RPMI7951 (cell line): ENCODE data around the gene DDX3X. TPM values are rescaled to one million over a fixed set of nuclear protein-coding genes. Genes with fewer than 3 reads are reported as not detected.

Experiments
- DNase-seq: peaks from one replicate; pipeline ENCODE4 v3.0.0-alpha.2; 2012; ENCODE audit warnings: low read depth
- total RNA-seq: library from RNA; depleted of rRNA; stranded (reverse); fragments of >200 nt; shearing (Covaris generic); gene quantifications from 2 replicates; pipeline ENCODE4 v1.2.3, GENCODE V29; 2014; rRNA removed

DDX3X gene
- total RNA-seq, 1 experiment from 2014 or later, result 168 TPM

DNA sequence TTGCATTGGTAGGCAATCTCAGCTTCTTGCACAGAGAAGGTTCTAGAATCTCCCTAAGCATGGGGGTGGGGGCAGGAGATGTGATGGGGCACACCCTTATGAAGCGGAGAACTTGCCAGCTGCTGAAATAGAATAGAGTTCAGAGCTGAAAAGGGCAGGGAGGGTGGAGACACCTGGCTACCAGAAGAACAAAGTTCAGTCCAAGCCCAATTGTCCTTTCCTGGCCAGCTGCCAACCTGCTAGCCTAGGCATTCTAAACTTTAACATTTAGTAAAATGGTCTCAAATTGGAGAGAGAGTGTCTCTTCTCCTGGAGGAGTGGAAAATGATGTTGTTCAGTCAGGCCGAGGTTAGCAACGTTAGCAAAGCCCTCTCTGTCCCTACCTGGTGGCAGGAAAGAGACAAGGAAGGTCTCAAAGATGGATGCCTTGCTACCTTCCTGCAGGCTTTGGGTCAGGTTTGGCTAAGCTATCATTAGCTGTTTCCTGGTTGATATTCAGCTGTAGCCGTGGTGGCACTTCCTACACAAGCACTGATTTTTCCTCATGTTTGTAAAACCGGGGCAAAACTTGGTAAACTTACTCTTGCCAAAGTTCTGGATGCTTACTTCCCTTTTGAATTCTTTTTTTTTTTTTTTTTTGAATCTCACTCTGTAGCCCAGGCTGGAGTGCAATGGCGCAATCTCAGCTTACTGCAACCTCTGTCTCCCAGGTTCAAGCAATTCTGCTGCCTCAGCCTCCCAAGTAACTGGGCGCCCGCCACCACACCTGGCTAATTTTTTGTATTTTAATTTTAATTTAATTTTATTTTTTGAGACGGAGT, 78.5 kb downstream of the DDX3X start:
- no peak for DNase-seq

Other genes with a start within 250 kb of the DDX3X start
- gene USP9X, start 248.7 kb upstream of the DDX3X start, total RNA-seq, result 78.3 and 82.9 TPM in 2 replicates
- not detected in 2 replicates for gene NYX, start 113.2 kb downstream of the DDX3X start, total RNA-seq